Measurements from ENCODE around the gene PGLYRP2. TPM values are rescaled to one million over a fixed set of nuclear protein-coding genes. Genes with fewer than 3 reads are reported as not detected.

The PGLYRP2 gene, protein sequence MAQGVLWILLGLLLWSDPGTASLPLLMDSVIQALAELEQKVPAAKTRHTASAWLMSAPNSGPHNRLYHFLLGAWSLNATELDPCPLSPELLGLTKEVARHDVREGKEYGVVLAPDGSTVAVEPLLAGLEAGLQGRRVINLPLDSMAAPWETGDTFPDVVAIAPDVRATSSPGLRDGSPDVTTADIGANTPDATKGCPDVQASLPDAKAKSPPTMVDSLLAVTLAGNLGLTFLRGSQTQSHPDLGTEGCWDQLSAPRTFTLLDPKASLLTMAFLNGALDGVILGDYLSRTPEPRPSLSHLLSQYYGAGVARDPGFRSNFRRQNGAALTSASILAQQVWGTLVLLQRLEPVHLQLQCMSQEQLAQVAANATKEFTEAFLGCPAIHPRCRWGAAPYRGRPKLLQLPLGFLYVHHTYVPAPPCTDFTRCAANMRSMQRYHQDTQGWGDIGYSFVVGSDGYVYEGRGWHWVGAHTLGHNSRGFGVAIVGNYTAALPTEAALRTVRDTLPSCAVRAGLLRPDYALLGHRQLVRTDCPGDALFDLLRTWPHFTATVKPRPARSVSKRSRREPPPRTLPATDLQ
- total RNA-seq (2014; rRNA removed; shearing (Covaris generic)) (not detected in 2 replicates), polyA plus RNA-seq (2016; fragmentation: Nextera tagmentation; extraction: Ambion mirVana) (not detected in 2 replicates)

DNA sequence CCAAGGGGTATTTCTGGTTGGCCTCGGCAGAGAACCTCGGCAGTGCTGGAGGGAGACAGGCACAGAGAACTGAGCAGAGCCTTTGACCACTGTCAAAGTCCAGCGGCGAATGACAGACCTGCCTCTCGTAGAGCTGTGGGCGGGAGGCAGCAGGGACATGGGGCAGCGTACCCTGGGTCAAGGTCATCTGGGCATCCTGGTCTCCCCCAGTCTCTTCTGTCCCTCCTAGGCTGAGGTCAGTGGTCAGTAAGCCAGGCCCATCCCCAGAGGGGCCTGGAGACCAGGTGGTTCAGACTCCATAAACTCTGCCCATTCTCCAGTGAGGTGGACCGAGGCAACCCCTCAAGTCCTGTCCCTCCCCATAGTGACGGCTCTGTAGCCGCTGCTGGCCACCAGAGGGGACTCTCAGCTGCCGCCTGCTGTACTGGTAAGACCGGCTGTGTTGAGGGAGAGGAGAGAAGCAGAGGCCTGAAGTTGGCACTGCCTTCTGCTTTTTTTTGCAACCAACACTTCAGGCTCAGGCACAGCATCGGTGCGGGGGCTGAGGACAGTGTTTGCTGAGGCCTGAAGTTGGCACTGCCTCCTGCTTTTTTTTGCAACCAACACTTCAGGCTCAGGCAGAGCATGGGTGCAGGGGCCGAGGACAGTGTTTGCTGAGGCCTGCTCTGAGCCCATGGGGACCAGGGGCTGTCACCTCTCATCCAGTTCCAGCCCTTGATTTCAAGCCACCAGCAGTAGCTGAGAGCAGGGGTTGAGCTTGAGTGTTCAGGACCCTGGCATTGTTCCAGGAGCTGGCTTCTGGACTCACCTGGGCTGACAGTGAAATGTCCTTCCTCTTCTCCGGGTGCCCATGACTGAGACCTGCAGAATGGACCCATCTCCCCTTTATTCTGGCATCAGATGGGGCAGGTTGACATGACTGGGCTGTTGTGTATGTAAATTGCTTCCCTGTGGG lies at the start of gene PGLYRP2:
Gene PGLYRP2, minus strand, starts transcription at position 111 of the 955 bp plus-strand sequence. CDS start 130 bp downstream, outside the sequence.
- Histone ChIP-seq H3K4me2 (ENCODE audit: unreplicated experiment) (no peak within 1 kb of the TSS), H3K9me3 (ENCODE audit: low read depth) (no peaks in the 10 kb centered on the region), H3K27ac (no peak within 1 kb of the TSS), H3K36me3 (ENCODE audit: low read depth) (no peaks in the 10 kb centered on the region), H3K9me2 (ENCODE audit: insufficient read depth) (no peaks in the 10 kb centered on the region), H3K27me3 (replicated peaks; ENCODE audit: insufficient read depth) (no peaks in the 10 kb centered on the region), H3F3A (ENCODE audit: insufficient read depth) (no peaks in the 10 kb centered on the region), H3K4me3 (no peak within 1 kb of the TSS), H3K9ac (no peak within 1 kb of the TSS), H4K20me1 (ENCODE audit: insufficient read depth) (no peaks in the 10 kb centered on the region), H3K79me2 (ENCODE audit: insufficient read depth) (no peaks in the 10 kb centered on the region), H2AFZ (no peak within 1 kb of the TSS), H3K4me1 (ENCODE audit: insufficient read depth) (no peaks in the 10 kb centered on the region)
- DNase-seq: peak; percentile 40
- 38 to 45% methylated on average over 15 to 16 of the region's 16 CpGs for WGBS, 2 experiments (ENCODE audit: low coverage in 1 of 2, low lambda C conversion rate in 2 of 2, missing lambda C conversion rate in 2 of 2)
- no peak for TF ChIP-seq EZH2 (IDR thresholded peaks at IDR 0.05; ENCODE audit: insufficient read depth, poor library complexity, severe bottlenecking)
- no peak for TF ChIP-seq EZH2phosphoT487 (IDR thresholded peaks at IDR 0.05; ENCODE audit: insufficient read depth, low read depth)
- in situ Hi-C loops (cut with MboI): no loop called here

DNA sequence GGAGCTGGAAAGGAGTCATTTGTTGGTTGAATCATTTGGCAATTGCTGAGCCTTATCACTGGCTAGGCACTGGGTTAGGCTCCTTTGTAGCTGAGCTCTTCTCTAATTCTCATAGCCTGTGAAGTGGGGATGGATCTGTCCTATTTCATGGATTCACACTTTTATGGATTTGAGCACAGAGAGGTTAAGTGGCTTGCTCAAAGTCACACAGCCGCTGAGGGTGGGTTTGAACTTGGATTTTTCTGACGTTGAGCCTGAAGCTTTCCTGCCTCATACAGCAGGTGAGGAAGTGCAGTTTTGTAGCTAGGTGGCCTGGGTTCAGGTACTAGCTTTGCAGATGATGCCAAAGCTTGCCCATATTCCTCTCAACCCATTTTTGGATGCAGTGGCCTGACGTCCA lies 48.4 kb upstream of the PGLYRP2 start:
- DNase-seq: no peak
- no peaks in the 10 kb centered on the region for H3K9me3 ChIP-seq (ENCODE audit: low read depth)
- H4K20me1 ChIP-seq (ENCODE audit: insufficient read depth): no peaks in the 10 kb centered on the region
- no peak overlapping the region for H3K4me3 ChIP-seq
- in situ Hi-C loops (cut with MboI): no loop called here
- TF ChIP-seq EZH2 (IDR thresholded peaks at IDR 0.05; ENCODE audit: insufficient read depth, poor library complexity, severe bottlenecking) (no peak), EZH2phosphoT487 (IDR thresholded peaks at IDR 0.05; ENCODE audit: insufficient read depth, low read depth) (no peak)
- no peak overlapping the region for H3K4me2 ChIP-seq (ENCODE audit: unreplicated experiment)
- H2AFZ ChIP-seq: no peak overlapping the region
- WGBS, 2 experiments (ENCODE audit: low coverage in 1 of 2, low lambda C conversion rate in 2 of 2, missing lambda C conversion rate in 2 of 2): 33 to 36% methylated on average over 3 of the region's 3 CpGs
- H3K27me3 ChIP-seq (replicated peaks; ENCODE audit: insufficient read depth): no peaks in the 10 kb centered on the region
- H3K27ac ChIP-seq: no peak overlapping the region
- H3K9me2 ChIP-seq (ENCODE audit: insufficient read depth): no peaks in the 10 kb centered on the region
- no peaks in the 10 kb centered on the region for H3K4me1 ChIP-seq (ENCODE audit: insufficient read depth)
- no peaks in the 10 kb centered on the region for H3K36me3 ChIP-seq (ENCODE audit: low read depth)
- H3K9ac ChIP-seq: no peak overlapping the region
- no peaks in the 10 kb centered on the region for H3F3A ChIP-seq (ENCODE audit: insufficient read depth)
- no peaks in the 10 kb centered on the region for H3K79me2 ChIP-seq (ENCODE audit: insufficient read depth)

DNA sequence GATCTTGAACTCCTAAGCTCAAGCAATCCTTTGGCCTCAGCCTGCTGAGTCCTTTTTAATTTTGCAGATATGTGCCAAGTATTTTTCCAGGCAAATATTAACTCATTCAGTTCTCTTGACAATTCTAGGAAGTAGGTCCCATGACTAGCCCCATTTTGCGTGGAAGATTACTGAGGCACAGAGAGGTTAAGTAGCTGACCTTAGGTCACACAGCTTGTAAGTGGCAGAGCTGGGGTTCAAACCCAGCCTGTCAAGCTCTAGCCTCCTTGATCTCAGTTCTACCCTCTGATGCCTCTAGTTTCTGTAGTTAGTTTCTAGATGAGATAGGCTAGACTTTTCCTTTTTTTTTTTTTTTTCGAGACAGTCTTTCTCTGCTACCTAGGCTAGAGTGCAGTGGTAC lies 47.1 kb upstream of the PGLYRP2 start:
- H3K9me3 ChIP-seq (ENCODE audit: low read depth): no peaks in the 10 kb centered on the region
- no peaks in the 10 kb centered on the region for H3F3A ChIP-seq (ENCODE audit: insufficient read depth)
- DNase-seq: no peak
- H3K27me3 ChIP-seq (replicated peaks; ENCODE audit: insufficient read depth): no peaks in the 10 kb centered on the region
- 14 to 20% methylated on average over 2 of the region's 2 CpGs for WGBS, 2 experiments (ENCODE audit: low coverage in 1 of 2, low lambda C conversion rate in 2 of 2, missing lambda C conversion rate in 2 of 2)
- H3K27ac ChIP-seq: no peak overlapping the region
- TF ChIP-seq EZH2phosphoT487 (IDR thresholded peaks at IDR 0.05; ENCODE audit: insufficient read depth, low read depth) (no peak), EZH2 (IDR thresholded peaks at IDR 0.05; ENCODE audit: insufficient read depth, poor library complexity, severe bottlenecking) (no peak)
- no peak overlapping the region for H3K4me3 ChIP-seq
- no peaks in the 10 kb centered on the region for H3K9me2 ChIP-seq (ENCODE audit: insufficient read depth)
- in situ Hi-C loops (cut with MboI): no loop called here
- no peak overlapping the region for H3K9ac ChIP-seq
- H3K4me1 ChIP-seq (ENCODE audit: insufficient read depth): no peaks in the 10 kb centered on the region
- no peaks in the 10 kb centered on the region for H3K79me2 ChIP-seq (ENCODE audit: insufficient read depth)
- no peak overlapping the region for H3K4me2 ChIP-seq (ENCODE audit: unreplicated experiment)
- no peaks in the 10 kb centered on the region for H4K20me1 ChIP-seq (ENCODE audit: insufficient read depth)
- H2AFZ ChIP-seq: no peak overlapping the region
- no peaks in the 10 kb centered on the region for H3K36me3 ChIP-seq (ENCODE audit: low read depth)

DNA sequence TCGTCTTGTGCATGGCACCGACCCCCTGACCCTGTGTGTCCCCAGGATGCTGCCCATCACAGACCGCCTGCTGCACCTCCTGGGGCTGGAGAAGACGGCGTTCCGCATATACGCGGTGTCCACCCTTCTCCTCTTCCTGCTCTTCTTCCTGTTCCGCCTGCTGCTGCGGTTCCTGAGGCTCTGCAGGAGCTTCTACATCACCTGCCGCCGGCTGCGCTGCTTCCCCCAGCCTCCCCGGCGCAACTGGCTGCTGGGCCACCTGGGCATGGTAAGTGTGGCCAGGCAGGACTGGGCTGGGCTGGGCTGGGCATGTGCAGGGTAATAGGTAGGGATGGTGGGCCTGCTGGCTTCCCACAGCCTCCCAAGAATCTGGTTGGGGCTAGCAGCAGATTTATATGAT lies 46.0 kb upstream of the PGLYRP2 start:
- Histone ChIP-seq H2AFZ (no peak overlapping the region), H3K9ac (no peak overlapping the region), H3F3A (ENCODE audit: insufficient read depth) (no peaks in the 10 kb centered on the region), H3K4me3 (no peak overlapping the region), H3K4me1 (ENCODE audit: insufficient read depth) (no peaks in the 10 kb centered on the region), H3K27me3 (replicated peaks; ENCODE audit: insufficient read depth) (no peaks in the 10 kb centered on the region), H3K9me2 (ENCODE audit: insufficient read depth) (no peaks in the 10 kb centered on the region), H3K79me2 (ENCODE audit: insufficient read depth) (no peaks in the 10 kb centered on the region), H4K20me1 (ENCODE audit: insufficient read depth) (no peaks in the 10 kb centered on the region), H3K36me3 (ENCODE audit: low read depth) (no peaks in the 10 kb centered on the region), H3K27ac (no peak overlapping the region), H3K9me3 (ENCODE audit: low read depth) (no peaks in the 10 kb centered on the region), H3K4me2 (ENCODE audit: unreplicated experiment) (no peak overlapping the region)
- in situ Hi-C loops (cut with MboI): no loop called here
- WGBS, 2 experiments (ENCODE audit: low coverage in 1 of 2, low lambda C conversion rate in 2 of 2, missing lambda C conversion rate in 2 of 2): 58 to 59% methylated on average over 15 of the region's 15 CpGs
- TF ChIP-seq EZH2phosphoT487 (IDR thresholded peaks at IDR 0.05; ENCODE audit: insufficient read depth, low read depth) (no peak), EZH2 (IDR thresholded peaks at IDR 0.05; ENCODE audit: insufficient read depth, poor library complexity, severe bottlenecking) (no peak)
- no peak for DNase-seq
